Caco-2 (cell line): ENCODE results near the gene GALNT17. TPM values are rescaled to one million over a fixed set of nuclear protein-coding genes. Genes with fewer than 3 reads are reported as not detected.

Experiments
- BruUV-seq: library from RNA; stranded (reverse); fragments of 400-500 nt; replicated peaks from 2 replicates; lab custom pipeline; 2021; lab: Mats Ljungman, UMichigan
- CTCF ChIA-PET: fragments of 300-600 bp; sonication (Branson Sonifier 250); formaldehyde crosslinking; loops from one replicate; lab custom pipeline; 2022; ENCODE audit warnings: antibody characterized with exemption; lab: Charles Lee
- POLR2A ChIA-PET: fragments of 300-600 bp; sonication (Branson Sonifier 250); formaldehyde crosslinking; loops from one replicate; lab custom pipeline; 2022; ENCODE audit warnings: antibody characterized with exemption; lab: Charles Lee
- DNase-seq, 2 experiments: peaks; one replicate each; pipeline versions ENCODE4 v3.0.0 to v3.0.0-alpha.2; 2020 to 2022
- H3K27me3 ChIP-seq: replicated peaks from 2 replicates; pipeline ENCODE4 v1.6.0; 2011; ENCODE audit warnings: low read length; ENCODE audit not compliant: control insufficient read depth, insufficient read depth
- H3K36me3 ChIP-seq: 2 replicates; pipeline ENCODE4 v1.5.1; 2011; ENCODE audit warnings: low read length; ENCODE audit not compliant: control insufficient read depth, insufficient read depth
- H3K4me1 ChIP-seq: fragments of 250-450 bp; sonication (Bioruptor Pico); 2 replicates; pipeline ENCODE4 v1.5.1; 2020; ENCODE audit warnings: mild to moderate bottlenecking
- H3K4me3 ChIP-seq: 2 replicates; pipeline ENCODE4 v1.5.1; 2011; ENCODE audit warnings: low read depth, mild to moderate bottlenecking, control low read depth, low read length
- H3K9me3 ChIP-seq: fragments of 250-450 bp; sonication (Bioruptor Pico); 2 replicates; pipeline ENCODE4 v1.5.1; 2020; ENCODE audit warnings: mild to moderate bottlenecking, moderate library complexity
- H3K27ac Mint-ChIP-seq: one replicate; pipeline ENCODE4 v1.8.0; 2022; ENCODE audit warnings: mixed read lengths; ENCODE audit not compliant: unreplicated experiment
- H3K27me3 Mint-ChIP-seq: one replicate; pipeline ENCODE4 v1.8.0; 2022; ENCODE audit warnings: mixed read lengths; ENCODE audit not compliant: insufficient read depth, unreplicated experiment
- H3K36me3 Mint-ChIP-seq: one replicate; pipeline ENCODE4 v1.8.0; 2022; ENCODE audit warnings: mild to moderate bottlenecking, mixed read lengths; ENCODE audit not compliant: insufficient read depth, unreplicated experiment
- H3K4me1 Mint-ChIP-seq: one replicate; pipeline ENCODE4 v1.8.0; 2022; ENCODE audit warnings: low read depth, mixed read lengths; ENCODE audit not compliant: unreplicated experiment
- H3K4me3 Mint-ChIP-seq: one replicate; pipeline ENCODE4 v1.8.0; 2022; ENCODE audit warnings: mild to moderate bottlenecking, moderate library complexity, mixed read lengths; ENCODE audit not compliant: unreplicated experiment
- H3K9me3 Mint-ChIP-seq: one replicate; pipeline ENCODE4 v1.8.0; 2022; ENCODE audit warnings: mixed read lengths; ENCODE audit not compliant: unreplicated experiment
- intact Hi-C: fragments of 100-400 bp; cut with micrococcal nuclease; formaldehyde crosslinking; loops from one replicate; pipeline ENCODE4 v1.10.0; 2022; ENCODE audit not compliant: unreplicated experiment
- total RNA-seq: library from RNA; stranded (reverse); gene quantifications from 2 replicates; pipeline ENCODE4 v1.2.3, GENCODE V29; 2022
- TF ChIP-seq, protein P1 (sequence below), 2 experiments: fragments of 200-600 bp in 1 of 2; IDR thresholded peaks; 1 replicate in 1 of 2; 2 replicates in 1 of 2; pipeline versions ENCODE4 v1.5.1 to v1.8.0; 2011 to 2022; ENCODE audit warnings: antibody characterized with exemption in 1 of 2, control low read depth in 1 of 2, inconsistent platforms in 1 of 2, low read depth in 1 of 2, low read length in 1 of 2, mild to moderate bottlenecking in 1 of 2, moderate library complexity in 1 of 2; ENCODE audit not compliant: insufficient read depth in 1 of 2, severe bottlenecking in 1 of 2, unreplicated experiment in 1 of 2

The GALNT17 gene
- total RNA-seq, 1 experiment from 2014 or later: not detected

DNA sequence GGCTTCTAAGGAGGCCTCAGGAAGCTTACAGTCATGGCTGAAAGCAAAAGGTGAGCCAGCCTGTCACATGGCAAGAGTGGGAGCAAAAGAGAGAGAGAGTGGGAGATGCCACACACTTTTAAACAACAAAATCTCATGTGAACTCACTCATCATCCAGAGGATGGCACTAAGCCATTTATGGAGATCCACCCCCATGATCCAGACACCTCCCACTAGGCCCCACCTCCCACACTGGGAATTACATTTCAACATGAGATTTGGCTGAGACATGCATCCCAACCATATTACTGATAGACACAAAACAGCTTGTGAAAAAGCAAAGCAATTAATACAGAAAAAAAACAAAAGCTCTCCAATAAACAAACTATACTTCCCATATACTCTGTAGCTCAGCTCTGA, 210.3 kb downstream of the GALNT17 start:
- intact Hi-C loops: no loop called here
- no peaks in the 10 kb centered on the region for H3K27me3 Mint-ChIP-seq
- POLR2A ChIA-PET: no interaction called here

DNA sequence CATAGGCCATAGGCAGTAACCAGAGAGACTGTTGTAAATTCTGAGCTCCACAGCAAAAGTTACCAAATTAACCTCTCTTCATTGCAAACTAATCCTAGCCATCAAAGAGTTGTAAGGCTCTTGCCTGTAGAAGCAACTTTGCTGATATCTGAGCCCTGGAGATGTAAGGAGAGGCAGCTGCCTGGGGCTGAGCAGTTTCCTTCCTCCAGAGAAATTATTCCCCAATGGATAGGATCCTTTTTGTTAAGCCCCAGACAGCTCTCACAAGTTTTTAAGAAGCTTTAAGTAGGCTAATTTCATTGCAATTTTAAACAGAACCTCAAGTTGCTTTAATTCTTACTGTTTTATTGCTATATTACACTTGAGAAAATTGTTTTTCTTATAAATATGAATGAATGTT, 211.1 kb downstream of the GALNT17 start:
- TF ChIP-seq, protein P1, sequence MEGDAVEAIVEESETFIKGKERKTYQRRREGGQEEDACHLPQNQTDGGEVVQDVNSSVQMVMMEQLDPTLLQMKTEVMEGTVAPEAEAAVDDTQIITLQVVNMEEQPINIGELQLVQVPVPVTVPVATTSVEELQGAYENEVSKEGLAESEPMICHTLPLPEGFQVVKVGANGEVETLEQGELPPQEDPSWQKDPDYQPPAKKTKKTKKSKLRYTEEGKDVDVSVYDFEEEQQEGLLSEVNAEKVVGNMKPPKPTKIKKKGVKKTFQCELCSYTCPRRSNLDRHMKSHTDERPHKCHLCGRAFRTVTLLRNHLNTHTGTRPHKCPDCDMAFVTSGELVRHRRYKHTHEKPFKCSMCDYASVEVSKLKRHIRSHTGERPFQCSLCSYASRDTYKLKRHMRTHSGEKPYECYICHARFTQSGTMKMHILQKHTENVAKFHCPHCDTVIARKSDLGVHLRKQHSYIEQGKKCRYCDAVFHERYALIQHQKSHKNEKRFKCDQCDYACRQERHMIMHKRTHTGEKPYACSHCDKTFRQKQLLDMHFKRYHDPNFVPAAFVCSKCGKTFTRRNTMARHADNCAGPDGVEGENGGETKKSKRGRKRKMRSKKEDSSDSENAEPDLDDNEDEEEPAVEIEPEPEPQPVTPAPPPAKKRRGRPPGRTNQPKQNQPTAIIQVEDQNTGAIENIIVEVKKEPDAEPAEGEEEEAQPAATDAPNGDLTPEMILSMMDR (IDR thresholded peaks at IDR 0.05; ENCODE audit: insufficient read depth in 1 of 2, low read depth in 1 of 2, low read length in 1 of 2, severe bottlenecking in 1 of 2, unreplicated experiment in 1 of 2): no peak
- H3K4me3 Mint-ChIP-seq: no peak overlapping the region
- H3K36me3 Mint-ChIP-seq: no peaks in the 10 kb centered on the region
- H3K4me1 Mint-ChIP-seq: no peaks in the 10 kb centered on the region
- no peaks in the 10 kb centered on the region for H3K27me3 Mint-ChIP-seq
- DNase-seq: no peak
- H3K27ac Mint-ChIP-seq: no peak overlapping the region
- Histone ChIP-seq H3K9me3 (no peaks in the 10 kb centered on the region), H3K36me3 (no peaks in the 10 kb centered on the region), H3K4me1 (no peaks in the 10 kb centered on the region), H3K4me3 (no peak overlapping the region), H3K27me3 (no peaks in the 10 kb centered on the region)
- ChIA-PET CTCF (no interaction called here), POLR2A (no interaction called here)
- intact Hi-C loops: no loop called here
- BruUV-seq: no TSS peak
- H3K9me3 Mint-ChIP-seq: peaks cover 39% of the 10 kb centered on the region

More for the DNA sequence above, 210.3 kb downstream of the GALNT17 start:
- BruUV-seq: no TSS peak
- no peaks in the 10 kb centered on the region for H3K36me3 Mint-ChIP-seq
- Histone ChIP-seq H3K4me1 (no peaks in the 10 kb centered on the region), H3K36me3 (no peaks in the 10 kb centered on the region), H3K4me3 (no peak overlapping the region), H3K27me3 (no peaks in the 10 kb centered on the region), H3K9me3 (no peaks in the 10 kb centered on the region)
- no peaks in the 10 kb centered on the region for H3K4me1 Mint-ChIP-seq
- H3K27ac Mint-ChIP-seq: no peak overlapping the region
- DNase-seq: no peak
- H3K4me3 Mint-ChIP-seq: no peak overlapping the region
- CTCF ChIA-PET: no interaction called here
- peaks cover 40% of the 10 kb centered on the region for H3K9me3 Mint-ChIP-seq
- TF ChIP-seq, protein P1 (IDR thresholded peaks at IDR 0.05; ENCODE audit: insufficient read depth in 1 of 2, low read depth in 1 of 2, low read length in 1 of 2, severe bottlenecking in 1 of 2, unreplicated experiment in 1 of 2): no peak

DNA sequence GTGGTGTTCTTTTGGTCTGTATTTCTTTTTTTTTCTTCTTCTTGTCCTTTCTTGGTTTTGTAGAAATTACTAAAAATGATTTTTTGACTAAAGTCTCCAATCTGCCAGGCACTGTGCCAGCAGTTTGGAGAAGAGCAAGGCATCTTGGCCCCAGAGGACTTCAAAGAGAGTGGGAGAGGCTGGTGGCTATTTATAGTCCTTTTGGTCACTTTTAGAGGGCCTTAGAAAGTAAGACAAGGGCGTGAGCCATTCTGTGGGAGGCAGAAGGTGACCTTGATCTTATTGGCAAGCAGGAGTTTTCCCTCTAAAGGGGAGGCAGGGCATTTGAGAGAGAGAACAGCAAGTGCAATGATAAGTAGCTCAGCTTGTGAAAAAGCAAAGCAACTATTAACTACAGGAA, 211.9 kb downstream of the GALNT17 start:
- TF ChIP-seq, protein P1 (IDR thresholded peaks at IDR 0.05; ENCODE audit: insufficient read depth in 1 of 2, low read depth in 1 of 2, low read length in 1 of 2, severe bottlenecking in 1 of 2, unreplicated experiment in 1 of 2): no peak
- Mint-ChIP-seq H3K27me3 (no peaks in the 10 kb centered on the region), H3K4me3 (no peak overlapping the region), H3K27ac (no peak overlapping the region), H3K36me3 (no peaks in the 10 kb centered on the region), H3K4me1 (no peaks in the 10 kb centered on the region), H3K9me3 (peaks cover 36% of the 10 kb centered on the region)
- Histone ChIP-seq H3K27me3 (no peaks in the 10 kb centered on the region), H3K4me1 (no peaks in the 10 kb centered on the region), H3K4me3 (no peak overlapping the region), H3K36me3 (no peaks in the 10 kb centered on the region), H3K9me3 (no peaks in the 10 kb centered on the region)
- CTCF ChIA-PET: no interaction called here
- intact Hi-C loops: no loop called here
- POLR2A ChIA-PET: no interaction called here
- BruUV-seq: no TSS peak
- DNase-seq: no peak
